GM19099 (cell line): ENCODE measurements around the gene CRAT.

ENCODE experiments used
- POLR2A ChIP-seq: IDR thresholded peaks from 3 replicates; pipeline ENCODE4 v1.6.1; 2011; ENCODE audit warnings: low read depth; ENCODE audit not compliant: insufficient read length; ENCODE audit errors: extremely low read depth

Gene CRAT

DNA sequence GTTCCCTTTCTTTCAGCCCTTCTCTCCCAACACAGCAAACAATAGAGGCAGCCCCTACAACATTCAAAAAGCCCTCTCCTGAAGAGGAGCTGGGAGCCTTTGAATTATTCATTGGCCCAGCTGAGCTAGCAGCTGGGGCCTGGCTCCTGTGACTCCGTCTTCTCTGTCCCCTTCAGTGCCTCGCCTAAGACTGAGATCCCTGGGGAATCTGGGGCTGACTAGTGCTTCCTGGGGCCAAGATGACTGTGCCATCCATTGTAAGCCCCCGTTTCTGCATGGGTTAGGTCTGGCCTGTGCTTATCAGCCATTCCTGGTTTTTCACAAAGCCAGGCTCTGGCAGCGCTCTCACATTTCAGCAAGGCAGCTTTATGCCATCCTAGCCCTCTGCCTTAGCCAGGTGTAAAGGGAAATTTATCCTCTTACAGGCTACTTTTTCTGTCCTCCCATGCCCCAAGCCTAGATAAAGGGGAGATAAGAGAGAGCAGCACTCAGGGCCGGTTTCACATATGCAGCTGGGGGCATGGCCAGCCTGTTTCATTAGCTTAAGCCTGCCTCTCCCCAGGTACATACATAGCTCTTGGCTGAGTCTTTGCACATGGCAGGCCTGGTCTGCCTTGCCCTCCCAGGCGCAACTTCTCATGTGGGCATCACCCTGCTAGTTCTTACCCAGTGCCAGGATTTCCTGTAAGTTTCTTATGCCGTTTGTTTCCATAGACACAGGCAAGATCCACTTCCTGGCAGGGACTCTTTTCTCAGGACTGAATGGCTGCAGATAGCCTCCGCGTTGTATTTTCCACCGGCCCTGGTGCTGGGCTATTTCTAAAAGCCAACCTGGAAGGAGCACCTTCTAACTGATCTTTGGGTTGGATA, 16.4 kb upstream of the CRAT start:
- TF ChIP-seq POLR2A, result no peak

DNA sequence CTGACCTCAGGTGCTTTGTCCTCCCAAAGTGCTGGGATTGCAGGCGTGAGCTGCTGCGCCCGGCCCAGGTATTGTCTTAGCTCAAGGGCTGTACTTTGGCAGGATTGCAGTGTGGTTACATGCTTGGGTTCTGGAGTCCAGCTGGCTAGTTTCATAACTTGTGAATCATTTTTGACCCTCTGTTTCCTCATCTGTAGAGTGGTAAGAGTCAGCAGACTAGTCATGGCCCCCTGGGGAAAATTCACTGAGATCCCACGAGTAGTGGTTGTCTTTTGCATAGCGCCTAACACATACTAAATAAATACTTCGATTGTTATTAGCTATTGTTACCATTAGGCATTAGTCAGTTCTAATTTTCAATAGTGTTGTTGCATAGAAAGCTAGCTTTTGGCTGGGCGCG, 14.9 kb upstream of the CRAT start:
- no peak for TF ChIP-seq POLR2A

DNA sequence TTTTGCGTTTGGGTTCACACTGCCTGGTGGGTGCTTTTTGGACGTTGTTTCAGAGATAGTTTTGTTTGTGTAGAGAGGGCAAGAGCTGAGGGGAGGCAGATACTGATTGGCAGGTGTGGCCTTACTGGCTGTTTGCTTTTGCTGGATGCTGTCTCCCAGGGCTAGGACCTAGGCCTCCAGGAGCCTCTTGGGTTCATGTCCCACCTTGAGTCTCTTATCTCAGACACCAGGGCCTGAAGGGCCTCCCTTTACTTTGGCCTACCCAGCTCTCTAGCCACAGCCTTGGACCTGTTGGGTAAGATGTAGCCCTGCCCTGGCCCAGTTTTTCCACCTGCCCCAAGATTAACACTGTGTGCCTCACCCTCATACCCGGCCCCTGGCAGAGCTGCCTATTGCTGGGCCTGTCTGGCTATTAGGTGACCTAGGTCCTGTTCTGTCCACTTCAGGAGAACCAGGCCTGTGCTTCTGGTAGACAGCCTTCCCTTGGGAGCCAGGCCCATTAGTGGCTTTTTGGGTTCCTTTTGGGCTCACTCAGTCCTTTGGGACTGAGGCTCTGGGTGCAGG, 14.0 kb upstream of the CRAT start:
- no peak for TF ChIP-seq POLR2A

DNA sequence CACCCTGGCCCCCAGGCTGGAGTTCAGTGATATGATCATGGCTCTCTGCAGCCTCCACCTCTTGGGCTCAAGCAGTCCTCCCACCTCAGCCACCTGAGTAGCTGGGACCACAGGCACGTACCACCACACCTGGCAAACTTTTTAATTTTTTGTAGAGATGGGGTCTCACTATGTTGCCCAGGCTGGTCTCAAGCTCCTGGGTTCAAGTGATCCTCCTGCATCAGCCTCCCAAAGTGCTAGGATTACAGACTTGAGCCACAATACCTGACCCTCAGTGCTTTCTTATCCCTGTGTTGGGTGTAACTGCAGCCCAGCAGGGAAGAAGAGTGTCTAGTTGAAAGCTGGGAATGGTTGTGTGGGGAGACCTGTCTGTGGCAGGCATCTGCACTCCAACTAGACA, 11.5 kb upstream of the CRAT start:
- no peak for TF ChIP-seq POLR2A

- no peak for TF ChIP-seq POLR2A
Observed at GRCh38 chr9:129121483-129121882, 10.9 kb upstream of the CRAT start.

DNA sequence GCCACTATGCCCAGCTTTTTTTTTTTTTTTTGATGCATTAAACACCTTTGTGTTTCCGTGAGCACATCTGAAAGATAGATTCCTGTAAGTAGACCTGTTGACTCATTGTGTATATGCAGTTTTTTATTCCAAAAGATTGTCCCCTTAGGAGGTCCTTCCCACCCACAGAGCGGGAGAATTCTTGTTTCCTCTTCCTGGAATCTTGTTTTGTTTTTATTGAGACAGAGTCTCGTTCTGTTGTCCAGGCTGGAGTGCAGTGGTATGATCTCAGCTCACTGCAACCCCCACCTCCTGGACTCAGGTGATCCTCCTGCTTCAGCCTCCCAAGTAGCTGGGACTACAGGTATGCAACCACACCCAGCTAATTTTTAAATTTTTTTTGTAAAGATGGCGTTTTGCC, 8.2 kb upstream of the CRAT start:
- TF ChIP-seq POLR2A, result no peak

GRCh38 chr9:129113645-129114304, 3.2 kb upstream of the CRAT start:
- TF ChIP-seq POLR2A, result no peak

DNA sequence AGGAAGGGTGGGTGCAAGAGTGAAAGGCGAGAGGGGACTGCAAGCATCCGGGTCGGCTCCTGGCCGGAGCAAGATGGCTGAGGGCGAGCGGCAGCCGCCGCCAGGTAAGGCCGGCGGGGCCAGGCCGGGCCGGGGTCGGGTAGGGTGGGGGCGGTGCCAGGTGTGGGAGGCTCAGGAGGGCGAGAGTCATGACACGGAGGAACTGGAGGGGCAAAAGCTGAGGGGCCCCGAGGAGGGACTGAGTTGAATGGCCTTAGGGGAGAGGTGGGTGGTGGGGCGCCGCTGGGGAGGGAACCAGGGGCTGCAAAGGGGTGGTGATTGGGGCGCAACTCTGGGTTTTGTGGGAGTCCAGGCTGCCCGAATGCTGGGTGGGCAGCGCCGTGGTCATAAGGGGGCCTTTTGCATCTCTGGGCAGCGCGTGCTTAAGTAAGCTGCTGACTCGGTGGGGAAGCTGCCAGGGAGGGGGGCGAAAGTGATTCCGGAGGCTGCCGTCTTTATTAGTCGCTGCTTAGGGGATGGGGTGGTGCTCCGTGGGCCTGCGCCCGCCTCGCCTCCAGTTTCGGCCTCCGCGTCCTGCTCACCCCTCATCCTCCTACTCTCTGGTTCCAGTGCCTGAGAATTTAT, 1.0 kb upstream of the CRAT start:
- TF ChIP-seq POLR2A, result peak; percentile 54

DNA sequence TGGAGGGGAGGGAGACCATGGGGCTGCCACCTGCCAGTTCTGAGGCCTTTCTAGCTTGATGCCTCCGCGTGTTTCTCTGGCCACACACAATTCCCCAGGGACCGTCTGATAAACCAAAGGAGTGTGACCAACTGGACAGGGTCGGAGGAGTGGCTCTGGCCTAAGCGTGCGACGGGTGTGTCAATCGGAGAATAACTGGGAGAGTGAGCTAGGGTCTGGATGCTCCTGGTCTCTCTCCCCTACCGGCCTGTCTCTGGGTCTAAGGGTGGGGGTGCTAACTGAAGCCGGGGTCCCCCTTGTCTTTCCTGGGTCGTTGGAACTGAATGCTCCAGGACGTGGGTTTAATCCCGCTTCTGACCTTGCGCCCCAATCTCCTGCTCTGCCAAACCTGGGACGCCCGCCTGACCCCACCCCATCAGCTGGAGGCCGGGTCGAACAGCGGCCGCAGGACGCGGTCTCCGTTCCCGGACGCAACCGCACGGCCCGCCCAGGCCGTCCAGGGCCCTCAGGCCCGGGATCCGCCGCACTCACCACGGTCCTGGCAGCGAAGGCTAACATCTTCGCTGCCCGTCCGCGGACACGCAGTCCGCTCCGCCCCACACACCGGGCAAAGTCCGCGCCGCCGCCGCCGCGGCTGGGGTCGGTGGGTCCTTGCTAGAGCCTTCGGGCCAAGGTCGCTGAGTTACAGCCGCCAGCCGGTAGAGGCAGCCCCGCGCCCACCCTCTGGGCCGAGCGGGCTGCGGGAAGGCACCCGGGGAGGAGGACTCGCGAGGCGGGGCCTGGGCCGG, 447 bp downstream of the CRAT start:
- TF ChIP-seq POLR2A, result no peak

DNA sequence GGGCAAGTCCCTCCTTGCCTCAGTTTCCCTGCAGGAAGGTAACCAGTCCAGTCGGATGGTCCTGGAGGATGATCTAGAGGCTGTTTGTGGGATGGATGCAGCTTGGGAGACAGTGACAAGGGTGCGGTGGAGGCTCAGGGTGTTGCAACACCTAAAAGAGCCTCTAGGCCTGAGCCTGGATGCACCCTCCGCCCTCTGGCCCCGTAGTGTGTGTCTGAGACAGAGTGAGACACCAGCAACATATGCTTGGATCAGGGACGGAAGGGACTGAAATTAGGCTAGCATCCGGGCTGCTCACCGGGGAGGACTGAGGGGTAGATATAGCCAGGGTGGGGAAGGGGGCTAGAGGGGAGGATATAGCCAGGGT, 1.1 kb downstream of the CRAT start:
- no peak for TF ChIP-seq POLR2A

DNA sequence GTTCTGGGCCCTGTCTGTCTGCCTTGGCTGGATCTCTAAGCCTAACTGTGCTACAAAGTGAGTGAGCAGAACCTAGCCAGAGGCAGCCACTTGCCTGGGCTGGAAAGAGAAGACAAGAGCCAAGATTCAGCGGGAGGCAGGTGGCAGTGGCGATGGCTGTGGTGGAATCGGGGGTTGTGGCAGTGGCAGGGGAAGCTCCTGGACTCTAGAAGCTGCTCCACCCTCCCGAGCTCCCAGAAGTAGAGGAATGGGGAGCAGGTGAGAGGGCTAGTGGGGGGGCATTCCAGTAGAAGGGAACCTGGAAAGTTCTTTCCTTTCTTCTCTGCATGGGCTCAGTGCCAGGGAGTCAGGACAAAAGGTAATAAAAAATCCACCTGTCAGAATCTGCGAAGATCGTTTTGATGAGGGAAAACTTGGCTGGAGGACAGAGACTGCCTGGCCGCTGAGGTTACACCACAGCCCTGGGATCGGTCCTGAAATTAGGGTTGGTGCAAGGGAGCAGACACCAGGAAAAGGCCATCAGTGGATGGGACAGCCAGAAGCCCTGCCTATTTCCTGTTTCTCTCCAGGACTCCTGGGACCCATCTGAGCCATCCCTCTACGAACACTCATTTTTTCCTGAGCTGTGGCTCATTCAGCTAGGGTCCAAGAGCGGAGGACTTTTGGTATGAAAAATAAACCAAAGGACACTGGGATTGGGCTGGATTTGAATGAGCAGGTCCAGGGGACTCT, 1.6 kb downstream of the CRAT start:
- no peak for TF ChIP-seq POLR2A

GRCh38 chr9:129108083-129108804, 2.3 kb downstream of the CRAT start:
- no peak for TF ChIP-seq POLR2A

GRCh38 chr9:129107651-129108050, 2.9 kb downstream of the CRAT start:
- no peak for TF ChIP-seq POLR2A
